ENCODE measurements around the gene TNFSF8.

TNFSF8 gene

GRCh38 chr9:114878879-114879564, 51.4 kb downstream of the TNFSF8 start (continued):
- no peak for TF ChIP-seq ZNF18 (tag by site-specific recombination; IDR thresholded peaks at IDR 0.05)

- Histone ChIP-seq H3K4me1 (ENCODE audit: control insufficient read depth, insufficient read depth, low read length) (0 out of 2 replicates have a peak, but pooled peaks cover 2% of the 10 kb centered on the region), H3K36me3 (ENCODE audit: control insufficient read depth in 2 of 2, insufficient read depth in 1 of 2, low read length in 2 of 2) (no peaks in the 10 kb centered on the region), H3K27ac (ENCODE audit: extremely low read depth, low read depth, low read length) (no peak overlapping the region), H3K9me3 (ENCODE audit: control insufficient read depth, insufficient read depth, low read depth, low read length) (no peaks in the 10 kb centered on the region), H3K4me3 (ENCODE audit: low read depth, low read length) (no peak overlapping the region)
- TF ChIP-seq BCL11A (tag by site-specific recombination; IDR thresholded peaks at IDR 0.05; ENCODE audit: low read depth): no peak
- TF ChIP-seq MEIS1 (CRISPR knock-in tag; IDR thresholded peaks at IDR 0.05; ENCODE audit: borderline replicate concordance): no peak
- TF ChIP-seq ZNF114 (tag by site-specific recombination; IDR thresholded peaks at IDR 0.05): no peak
- TF ChIP-seq SCRT1 (tag by site-specific recombination; IDR thresholded peaks at IDR 0.05; ENCODE audit: borderline replicate concordance): no peak
- no peak for TF ChIP-seq ZNF302 (tag by site-specific recombination; IDR thresholded peaks at IDR 0.05; ENCODE audit: low read depth)
- TF ChIP-seq ZSCAN16 (tag by site-specific recombination; IDR thresholded peaks at IDR 0.05): peak; percentile 91
- no peak for TF ChIP-seq ZNF514 (tag by site-specific recombination; IDR thresholded peaks at IDR 0.05)
- peak; percentile 77 for TF ChIP-seq PRDM10 (tag by site-specific recombination; IDR thresholded peaks at IDR 0.05)
- 0 out of 2 replicates have a peak, but pooled peaks have one; percentile 26 for TF ChIP-seq ZFHX2 (tag by site-specific recombination; conservative IDR thresholded peaks at IDR 0.05)
- TF ChIP-seq ZNF362 (tag by site-specific recombination; IDR thresholded peaks at IDR 0.05): no peak
- TF ChIP-seq ZNF585B (tag by site-specific recombination; IDR thresholded peaks at IDR 0.05): no peak
- no peak for TF ChIP-seq KLF8 (tag by site-specific recombination; IDR thresholded peaks at IDR 0.05)
- no peak for TF ChIP-seq ZNF404 (tag by site-specific recombination; IDR thresholded peaks at IDR 0.05)
- no peak for TF ChIP-seq ZNF768 (tag by site-specific recombination; IDR thresholded peaks at IDR 0.05)
- TF ChIP-seq ZSCAN23 (tag by site-specific recombination; IDR thresholded peaks at IDR 0.05): no peak
- TF ChIP-seq ZNF645 (tag by site-specific recombination; IDR thresholded peaks at IDR 0.05): no peak
- ChIA-PET CTCF (no interaction called here), POLR2A (no interaction called here)
Observed at GRCh38 chr9:114869845-114870244, 60.5 kb downstream of the TNFSF8 start.
